B cell (primary cell): ENCODE results near the gene VWA3B.

Experiments used
- EZH2 ChIP-seq: IDR thresholded peaks from 2 replicates; pipeline ENCODE4 v1.6.1; 2012; ENCODE audit warnings: borderline replicate concordance, low read depth, mild to moderate bottlenecking, moderate library complexity, low read length; ENCODE audit not compliant: insufficient read depth, poor library complexity, severe bottlenecking
- TF ChIP-seq, protein P1 (sequence below): fragments of 200-600 bp; IDR thresholded peaks from one replicate; pipeline ENCODE4 v1.8.0; 2022; ENCODE audit warnings: antibody characterized with exemption, mild to moderate bottlenecking

- TF ChIP-seq, protein P1, sequence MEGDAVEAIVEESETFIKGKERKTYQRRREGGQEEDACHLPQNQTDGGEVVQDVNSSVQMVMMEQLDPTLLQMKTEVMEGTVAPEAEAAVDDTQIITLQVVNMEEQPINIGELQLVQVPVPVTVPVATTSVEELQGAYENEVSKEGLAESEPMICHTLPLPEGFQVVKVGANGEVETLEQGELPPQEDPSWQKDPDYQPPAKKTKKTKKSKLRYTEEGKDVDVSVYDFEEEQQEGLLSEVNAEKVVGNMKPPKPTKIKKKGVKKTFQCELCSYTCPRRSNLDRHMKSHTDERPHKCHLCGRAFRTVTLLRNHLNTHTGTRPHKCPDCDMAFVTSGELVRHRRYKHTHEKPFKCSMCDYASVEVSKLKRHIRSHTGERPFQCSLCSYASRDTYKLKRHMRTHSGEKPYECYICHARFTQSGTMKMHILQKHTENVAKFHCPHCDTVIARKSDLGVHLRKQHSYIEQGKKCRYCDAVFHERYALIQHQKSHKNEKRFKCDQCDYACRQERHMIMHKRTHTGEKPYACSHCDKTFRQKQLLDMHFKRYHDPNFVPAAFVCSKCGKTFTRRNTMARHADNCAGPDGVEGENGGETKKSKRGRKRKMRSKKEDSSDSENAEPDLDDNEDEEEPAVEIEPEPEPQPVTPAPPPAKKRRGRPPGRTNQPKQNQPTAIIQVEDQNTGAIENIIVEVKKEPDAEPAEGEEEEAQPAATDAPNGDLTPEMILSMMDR = no peak
- TF ChIP-seq EZH2 = no peak
Observed at GRCh38 chr2:98165516-98166071, 78.6 kb downstream of the VWA3B start.
